ENCODE measurements around the gene IRX5.

Gene IRX5

DNA sequence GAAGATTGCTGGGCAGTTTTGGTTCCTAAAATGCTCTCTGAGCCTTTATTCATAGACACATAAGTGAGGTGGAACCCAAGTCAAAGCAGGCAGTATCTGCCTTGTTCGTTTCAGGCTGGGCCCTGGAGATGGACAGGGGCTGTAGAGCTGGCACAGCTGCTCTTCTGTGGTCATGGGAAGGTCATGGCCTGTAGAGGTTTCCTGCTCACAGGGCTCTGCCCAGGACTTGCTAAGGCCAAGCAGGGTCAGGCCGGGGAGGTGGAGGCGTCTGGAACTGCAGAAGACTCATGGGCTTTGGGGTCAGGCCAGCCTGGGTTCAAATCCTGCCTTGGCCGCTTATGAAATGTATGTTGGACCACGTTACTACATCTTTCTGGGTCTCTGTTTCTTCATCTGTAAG is 50.2 kb downstream of the IRX5 start:
- TF ChIP-seq CTCF (IDR thresholded peaks at IDR 0.05; ENCODE audit: insufficient read depth, missing control alignments): no peak
- DNase-seq (ENCODE audit: insufficient read length, low spot score): no peak
- no peak for FAIRE-seq

All from D721Med (cell line).